HepG2 (cell line): ENCODE results near the gene CIAO2B. TPM values are rescaled to one million over a fixed set of nuclear protein-coding genes. Genes with fewer than 3 reads are reported as not detected.

Experiments
- ADNP ChIP-seq: sonication (generic); formaldehyde crosslinking; IDR thresholded peaks from 2 replicates; pipeline ENCODE4 v1.4.0; 2020; ENCODE audit warnings: missing genetic modification reagents
- DDIT3 ChIP-seq: sonication (generic); formaldehyde crosslinking; IDR thresholded peaks from 2 replicates; pipeline ENCODE4 v1.4.0; 2020; ENCODE audit warnings: mild to moderate bottlenecking, missing genetic modification reagents
- FOXK2 ChIP-seq: fragments of 450-650 bp; IDR thresholded peaks from 2 replicates; pipeline ENCODE4 v1.6.1; 2016
- MTF1 ChIP-seq: sonication (generic); formaldehyde crosslinking; IDR thresholded peaks from 2 replicates; pipeline ENCODE4 v1.5.0; 2020; ENCODE audit warnings: missing genetic modification reagents
- SKIL ChIP-seq: sonication (generic); formaldehyde crosslinking; IDR thresholded peaks from 2 replicates; pipeline ENCODE4 v1.8.0; 2022; ENCODE audit warnings: missing genetic modification reagents, mild to moderate bottlenecking, moderate library complexity, borderline replicate concordance
- ZBED4 ChIP-seq: sonication (generic); formaldehyde crosslinking; IDR thresholded peaks from 2 replicates; pipeline ENCODE4 v1.4.0; 2020; ENCODE audit warnings: missing genetic modification reagents, borderline replicate concordance
- ZNF234 ChIP-seq: sonication (generic); formaldehyde crosslinking; conservative IDR thresholded peaks from 2 replicates; pipeline ENCODE4 v1.5.1; 2020; ENCODE audit warnings: mild to moderate bottlenecking, missing genetic modification reagents
- ZNF318 ChIP-seq: sonication (generic); formaldehyde crosslinking; IDR thresholded peaks from 2 replicates; pipeline ENCODE4 v1.4.0; 2020; ENCODE audit warnings: mild to moderate bottlenecking, missing genetic modification reagents
- ZNF878 ChIP-seq: sonication (generic); formaldehyde crosslinking; IDR thresholded peaks from 2 replicates; pipeline ENCODE4 v1.8.1; 2023; ENCODE audit warnings: mild to moderate bottlenecking, missing genetic modification reagents, moderate library complexity
- polyA plus RNA-seq, 8 experiments: library from polyadenylated mRNA; depleted of rRNA in 3 of 8; stranded (reverse) in 7 of 8; unstranded in 1 of 8; fragments of >200 nt; fragmentation: Illumina TruSeq in 4 of 8; extraction: Trizol in 4 of 8; gene quantifications; 2 replicates each; pipeline versions ENCODE4 v1.2.1 to v1.2.3, GENCODE V29; 2011 to 2016; ENCODE audit warnings: low read depth in 4 of 8, missing spikeins in 1 of 8, mixed read lengths in 1 of 8; ENCODE audit not compliant: insufficient read depth in 1 of 8
- total RNA-seq, 5 experiments: library from RNA; depleted of rRNA; stranded (reverse); fragments of >200 nt; fragmentation: Illumina TruSeq; extraction: Trizol; gene quantifications; 2 replicates each; pipeline ENCODE4 v1.2.3, GENCODE V29; 2016; ENCODE audit warnings: low read depth in 1 of 5
- TF ChIP-seq, protein P1 (sequence below): sonication (generic); formaldehyde crosslinking; IDR thresholded peaks from 2 replicates; pipeline ENCODE4 v1.9.0; 2022; ENCODE audit warnings: low read depth, missing genetic modification reagents

The CIAO2B gene
- total and polyA plus RNA-seq, 2 of the 13 experiments (the other 11 are each of a cell fraction or from before 2014, with no cell fraction given), result 157 to 293 TPM

DNA sequence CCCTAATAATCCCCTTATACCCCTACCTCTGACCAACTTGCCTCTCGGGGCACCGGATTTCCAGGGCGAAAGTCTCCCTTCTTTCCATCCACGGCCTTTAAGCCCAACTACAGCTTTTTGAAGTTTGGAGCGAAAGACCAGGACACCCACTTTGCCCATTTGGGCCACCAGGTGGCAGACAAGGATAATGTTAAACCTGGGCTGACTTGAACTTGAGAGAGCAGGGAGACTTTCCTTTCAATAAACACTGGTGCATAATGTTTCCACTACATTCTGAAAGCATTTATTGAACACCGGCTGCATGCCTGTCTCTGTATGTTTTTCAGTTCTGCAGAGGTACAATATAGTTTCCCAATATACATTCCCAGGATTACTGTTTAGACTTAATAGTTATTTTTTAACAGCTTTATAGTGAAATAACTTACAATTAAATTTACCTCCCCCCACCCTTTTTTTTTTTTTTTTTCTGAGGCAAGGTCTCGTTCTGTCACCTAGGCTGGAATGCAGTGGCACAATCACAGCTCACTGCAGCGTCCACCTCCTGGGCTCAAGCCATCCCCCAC lies 20.0 kb upstream of the CIAO2B start (continued):
- TF ChIP-seq, protein P1, sequence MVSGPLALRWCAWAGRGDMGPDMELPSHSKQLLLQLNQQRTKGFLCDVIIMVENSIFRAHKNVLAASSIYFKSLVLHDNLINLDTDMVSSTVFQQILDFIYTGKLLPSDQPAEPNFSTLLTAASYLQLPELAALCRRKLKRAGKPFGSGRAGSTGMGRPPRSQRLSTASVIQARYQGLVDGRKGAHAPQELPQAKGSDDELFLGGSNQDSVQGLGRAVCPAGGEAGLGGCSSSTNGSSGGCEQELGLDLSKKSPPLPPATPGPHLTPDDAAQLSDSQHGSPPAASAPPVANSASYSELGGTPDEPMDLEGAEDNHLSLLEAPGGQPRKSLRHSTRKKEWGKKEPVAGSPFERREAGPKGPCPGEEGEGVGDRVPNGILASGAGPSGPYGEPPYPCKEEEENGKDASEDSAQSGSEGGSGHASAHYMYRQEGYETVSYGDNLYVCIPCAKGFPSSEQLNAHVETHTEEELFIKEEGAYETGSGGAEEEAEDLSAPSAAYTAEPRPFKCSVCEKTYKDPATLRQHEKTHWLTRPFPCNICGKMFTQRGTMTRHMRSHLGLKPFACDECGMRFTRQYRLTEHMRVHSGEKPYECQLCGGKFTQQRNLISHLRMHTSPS, result no peak
- TF ChIP-seq ADNP (CRISPR knock-in tag), result no peak
- TF ChIP-seq ZNF318 (CRISPR knock-in tag), result no peak
- TF ChIP-seq ZNF234 (CRISPR knock-in tag), result 0 out of 2 replicates have a peak, but pooled peaks have one; percentile 17
- TF ChIP-seq FOXK2, result no peak
- TF ChIP-seq SKIL, result no peak
- no peak for TF ChIP-seq DDIT3
- no peak for TF ChIP-seq ZNF878 (CRISPR knock-in tag)
- TF ChIP-seq MTF1 (CRISPR knock-in tag), result no peak
- TF ChIP-seq ZBED4 (CRISPR knock-in tag), result no peak
